HepG2 (cell line): ENCODE results near the gene GIMAP8.

ENCODE experiments used
- ADNP ChIP-seq: sonication (generic); formaldehyde crosslinking; IDR thresholded peaks from 2 replicates; pipeline ENCODE4 v1.4.0; 2020; ENCODE audit warnings: missing genetic modification reagents
- EZH2 ChIP-seq: conservative IDR thresholded peaks from 2 replicates; pipeline ENCODE4 v1.6.1; 2012; ENCODE audit warnings: mild to moderate bottlenecking, low read depth, low read length, moderate library complexity
- KLF16 ChIP-seq, 2 experiments: sonication (generic) in 1 of 2; formaldehyde crosslinking in 1 of 2; IDR thresholded peaks; 2 replicates each; pipeline versions ENCODE4 v1.6.1 to v1.8.0; 2016 to 2023; ENCODE audit warnings: missing genetic modification reagents in 2 of 2, missing compliant biosample characterization in 1 of 2
- MAZ ChIP-seq, 2 experiments: sonication (generic) in 1 of 2; formaldehyde crosslinking in 1 of 2; IDR thresholded peaks; 2 replicates each; pipeline versions ENCODE4 v1.5.0 to v1.6.1; 2012 to 2020; ENCODE audit warnings: low read depth in 2 of 2, mild to moderate bottlenecking in 2 of 2, borderline replicate concordance in 1 of 2, improper control_type of control experiment in 1 of 2, low read length in 1 of 2, missing genetic modification reagents in 1 of 2, moderate library complexity in 1 of 2
- PTBP1 ChIP-seq: fragments of 200-400 bp; formaldehyde crosslinking; IDR thresholded peaks from 2 replicates; pipeline ENCODE4 v1.6.1; 2018; ENCODE audit warnings: low read length, low read depth; ENCODE audit not compliant: poor library complexity, severe bottlenecking
- USF2 ChIP-seq, 2 experiments: sonication (generic) in 1 of 2; formaldehyde crosslinking in 1 of 2; IDR thresholded peaks; 2 replicates each; pipeline versions ENCODE4 v1.5.1 to v1.6.1; 2011 to 2020; ENCODE audit warnings: borderline replicate concordance in 1 of 2, low read depth in 1 of 2, low read length in 1 of 2, mild to moderate bottlenecking in 1 of 2, missing genetic modification reagents in 1 of 2, moderate library complexity in 1 of 2
- ZBTB21 ChIP-seq: sonication (generic); formaldehyde crosslinking; IDR thresholded peaks from 2 replicates; pipeline ENCODE4 v1.4.0; 2020; ENCODE audit warnings: missing genetic modification reagents
- ZNF138 ChIP-seq: sonication (generic); formaldehyde crosslinking; IDR thresholded peaks from 2 replicates; pipeline ENCODE4 v1.5.0; 2020; ENCODE audit warnings: mild to moderate bottlenecking, low read depth, missing genetic modification reagents

DNA sequence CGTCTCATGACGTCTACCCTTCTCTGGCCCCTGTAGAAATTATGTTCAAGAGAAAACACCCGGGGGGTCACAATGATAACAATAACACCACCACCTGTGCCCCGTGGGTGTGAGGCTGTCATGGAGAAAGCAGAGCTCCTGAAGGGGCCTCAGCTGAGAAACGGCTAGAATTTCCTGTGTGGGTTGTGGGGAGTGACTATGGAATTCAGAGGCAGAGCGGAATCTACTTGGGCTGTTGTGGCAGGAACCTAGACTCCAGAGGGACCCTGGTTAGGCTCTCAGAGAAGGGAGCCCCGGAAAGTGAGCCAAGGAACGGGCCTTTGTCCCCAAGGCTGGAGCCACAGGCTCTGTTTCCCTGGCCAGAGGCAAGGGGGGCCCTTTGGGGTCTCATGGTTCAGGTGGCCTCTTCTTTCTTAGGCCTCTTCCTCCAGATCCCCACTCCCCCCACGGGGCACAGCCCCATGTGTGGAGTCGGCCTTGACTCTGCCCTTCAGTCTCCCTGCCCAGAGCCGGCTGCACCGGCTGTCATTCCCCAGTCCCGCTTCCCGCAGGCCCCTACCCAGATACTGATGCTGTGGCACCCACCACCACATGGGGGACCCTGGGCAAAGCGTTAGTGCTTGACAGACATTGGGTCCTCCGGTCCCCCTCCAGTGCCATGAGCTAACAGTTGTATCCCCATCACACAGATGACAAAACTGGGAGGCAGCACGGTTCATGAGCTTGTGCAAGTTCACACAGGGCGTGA lies 6.5 kb upstream of the GIMAP8 start:
- TF ChIP-seq PTBP1 (no peak), MAZ (IDR thresholded peaks at IDR 0.05; ENCODE audit: borderline replicate concordance, low read depth, low read length) (no peak), MAZ (CRISPR knock-in tag; IDR thresholded peaks at IDR 0.05; ENCODE audit: low read depth) (no peak), USF2 (IDR thresholded peaks at IDR 0.05; ENCODE audit: low read depth, low read length) (no peak), USF2 (CRISPR knock-in tag; IDR thresholded peaks at IDR 0.05; ENCODE audit: borderline replicate concordance) (no peak), EZH2 (no peak), ZNF138 (CRISPR knock-in tag) (no peak), ZBTB21 (CRISPR knock-in tag) (no peak), ADNP (CRISPR knock-in tag) (no peak), KLF16 (CRISPR knock-in tag; IDR thresholded peaks at IDR 0.05) (no peak)
